K562 (cell line): ENCODE measurements around the gene SLC27A2. TPM values are rescaled to one million over a fixed set of nuclear protein-coding genes. Genes with fewer than 3 reads are reported as not detected.

Source experiments
- ATAC-seq: fragments of 200-7000 bp; cut with Tn5 transposase; 3 replicates; pipeline ENCODE4 v1.9.1; 2020; ENCODE audit warnings: moderate library complexity
- BruUV-seq: library from RNA; stranded (reverse); fragments of 400-500 nt; replicated peaks from 2 replicates; lab custom pipeline; 2021; lab: Mats Ljungman, UMichigan
- CTCF ChIA-PET: fragments of 300-600 bp; formaldehyde crosslinking; extraction: SDS; loops from one replicate; lab custom pipeline; 2021; ENCODE audit warnings: low intra/inter-chr PET ratio; lab: Yijun Ruan, JAX
- POLR2A ChIA-PET: fragments of 300-600, 350-650 bp; sonication (Branson Sonifier 250); formaldehyde crosslinking; extraction: SDS; loops from one replicate; lab custom pipeline; 2021; ENCODE audit warnings: antibody characterized with exemption, inconsistent platforms; lab: Yijun Ruan, JAX
- DNase-seq, 4 experiments: peaks; one replicate each; pipeline versions ENCODE4 v3.0.0 to v3.0.0-alpha.2; 2011 to 2018; ENCODE audit warnings: low spot score in 3 of 4, mixed read lengths in 3 of 4; ENCODE audit errors: extremely low read depth in 1 of 4
- FAIRE-seq: peaks from 2 replicates; lab custom pipeline; 2011; peaks lifted over from hg19 to GRCh38; lab: Jason Lieb, UNC
- H2AFZ ChIP-seq: 2 replicates; pipeline ENCODE4 v1.6.0; 2011; ENCODE audit warnings: low read depth, low read length, control low read depth, inconsistent platforms
- H3K27ac ChIP-seq: fragments of 200-600 bp; 3 replicates; pipeline ENCODE4 v1.8.0; 2011; ENCODE audit warnings: low read depth, mild to moderate bottlenecking, control low read depth, inconsistent platforms, low read length, moderate library complexity, mixed read lengths; ENCODE audit errors: extremely low read depth
- H3K27me3 ChIP-seq, 2 experiments: fragments of 300-600 bp in 1 of 2; 2 replicates in 1 of 2; 3 replicates in 1 of 2; pipeline versions ENCODE4 v1.6.0 to v1.8.0; 2011; ENCODE audit warnings: inconsistent platforms in 2 of 2, low read length in 2 of 2, mild to moderate bottlenecking in 1 of 2, mixed read lengths in 1 of 2, moderate library complexity in 1 of 2; ENCODE audit not compliant: control insufficient read depth in 2 of 2, insufficient read depth in 2 of 2
- H3K36me3 ChIP-seq: fragments of 300-600 bp; 3 replicates; pipeline ENCODE4 v1.8.0; 2011; ENCODE audit warnings: mild to moderate bottlenecking, low read length, inconsistent platforms; ENCODE audit not compliant: control insufficient read depth, insufficient read depth
- H3K4me1 ChIP-seq, 2 experiments: fragments of 200-600 bp in 1 of 2; replicated peaks in 1 of 2; 2 replicates in 1 of 2; 3 replicates in 1 of 2; pipeline versions ENCODE4 v1.5.1 to v1.8.0; 2011; ENCODE audit warnings: inconsistent platforms in 2 of 2, low read length in 2 of 2, mild to moderate bottlenecking in 1 of 2, mixed read lengths in 1 of 2, moderate library complexity in 1 of 2; ENCODE audit not compliant: control insufficient read depth in 2 of 2, insufficient read depth in 2 of 2
- H3K4me2 ChIP-seq: 2 replicates; pipeline ENCODE4 v1.6.1; 2011; ENCODE audit warnings: low read length, control low read depth, inconsistent platforms, mixed read lengths; ENCODE audit not compliant: insufficient read depth
- H3K4me3 ChIP-seq: fragments of 200-600 bp; sonication (generic), shearing (Covaris generic); 2 replicates; pipeline ENCODE4 v1.5.1; 2016; ENCODE audit warnings: control low read depth, inconsistent platforms
- H3K79me2 ChIP-seq: fragments of 200-600 bp; 3 replicates; pipeline ENCODE4 v1.8.0; 2011; ENCODE audit warnings: low read length, inconsistent platforms; ENCODE audit not compliant: control insufficient read depth, insufficient read depth
- H3K9ac ChIP-seq, 2 experiments: 2 replicates each; pipeline versions ENCODE4 v1.6.0 to v1.6.1; 2011; ENCODE audit warnings: low read depth in 2 of 2, low read length in 2 of 2, control low read depth in 1 of 2, inconsistent platforms in 1 of 2, mild to moderate bottlenecking in 1 of 2, mixed read lengths in 1 of 2; ENCODE audit not compliant: insufficient read depth in 1 of 2
- H3K9me1 ChIP-seq: one replicate; pipeline ENCODE4 v1.6.0; 2011; ENCODE audit warnings: inconsistent platforms, mild to moderate bottlenecking, low read length, moderate library complexity; ENCODE audit not compliant: control insufficient read depth, insufficient read depth
- H3K9me3 ChIP-seq: replicated peaks from 2 replicates; pipeline ENCODE4 v1.5.1; 2011; ENCODE audit warnings: low read depth, low read length, inconsistent platforms; ENCODE audit not compliant: control insufficient read depth, insufficient read depth
- H4K20me1 ChIP-seq: replicated peaks from 2 replicates; pipeline ENCODE4 v1.6.1; 2011; ENCODE audit warnings: low read length, inconsistent platforms, mixed read lengths; ENCODE audit not compliant: control insufficient read depth, insufficient read depth
- BRD4 ChIP-seq: fragments of 200-600 bp; sonication (generic); IDR thresholded peaks from 2 replicates; pipeline ENCODE4 v1.6.1; 2017; ENCODE audit warnings: inconsistent platforms
- CTCF ChIP-seq, 3 experiments: IDR thresholded peaks in 2 of 3; conservative IDR thresholded peaks in 1 of 3; 2 replicates each; pipeline ENCODE4 v1.5.1; 2011 to 2012; ENCODE audit warnings: low read length in 3 of 3, mild to moderate bottlenecking in 3 of 3, control low read depth in 2 of 3, improper control_type of control experiment in 1 of 3, inconsistent platforms in 1 of 3, low read depth in 1 of 3, mixed read lengths in 1 of 3, moderate library complexity in 1 of 3; ENCODE audit not compliant: insufficient read depth in 2 of 3
- EHMT2 ChIP-seq: fragments of 450-650 bp; IDR thresholded peaks from 2 replicates; pipeline ENCODE4 v1.6.1; 2018; ENCODE audit warnings: antibody characterized with exemption
- EWSR1 ChIP-seq: fragments of 450-650 bp; IDR thresholded peaks from 2 replicates; pipeline ENCODE4 v1.6.1; 2018; ENCODE audit warnings: borderline replicate concordance, mild to moderate bottlenecking, low read depth, moderate library complexity; ENCODE audit not compliant: partially characterized antibody
- GABPB2 ChIP-seq: fragments of 250-450 bp; sonication (Bioruptor Pico); conservative IDR thresholded peaks from 2 replicates; pipeline ENCODE4 v1.5.1; 2021; ENCODE audit warnings: mild to moderate bottlenecking
- MLLT1 ChIP-seq, 2 experiments: fragments of 450-650 bp; IDR thresholded peaks; 2 replicates each; pipeline ENCODE4 v1.6.1; 2016
- MTA1 ChIP-seq: fragments of 450-650 bp; IDR thresholded peaks from 2 replicates; pipeline ENCODE4 v1.6.1; 2017; ENCODE audit warnings: borderline replicate concordance
- PRMT5 ChIP-seq: sonication (generic); formaldehyde crosslinking; IDR thresholded peaks from 2 replicates; pipeline ENCODE4 v1.5.0; 2020; ENCODE audit warnings: missing genetic modification reagents
- RAD21 ChIP-seq, 2 experiments: fragments of 250-450 bp in 1 of 2; fragments of 450-650 bp in 1 of 2; sonication (Bioruptor Pico) in 1 of 2; formaldehyde crosslinking in 1 of 2; IDR thresholded peaks in 1 of 2; conservative IDR thresholded peaks in 1 of 2; 2 replicates each; pipeline versions ENCODE4 v1.4.0 to v1.8.0; 2020 to 2022; ENCODE audit warnings: mild to moderate bottlenecking in 2 of 2, moderate library complexity in 1 of 2
- RFX1 ChIP-seq: fragments of 450-650 bp; IDR thresholded peaks from 2 replicates; pipeline ENCODE4 v1.6.1; 2016; ENCODE audit warnings: mild to moderate bottlenecking, moderate library complexity
- SP2 ChIP-seq: IDR thresholded peaks from 2 replicates; pipeline ENCODE4 v1.6.1; 2011; ENCODE audit warnings: mild to moderate bottlenecking, low read depth, low read length, moderate library complexity; ENCODE audit not compliant: poor library complexity, severe bottlenecking; ENCODE audit errors: extremely low read depth
- TFAP4 ChIP-seq: sonication (generic); formaldehyde crosslinking; IDR thresholded peaks from 2 replicates; pipeline ENCODE4 v1.8.0; 2022; ENCODE audit warnings: missing genetic modification reagents, mild to moderate bottlenecking, moderate library complexity, borderline replicate concordance
- TFE3 ChIP-seq: fragments of 450-650 bp; formaldehyde crosslinking; IDR thresholded peaks from 2 replicates; pipeline ENCODE4 v1.4.0; 2020; ENCODE audit warnings: mild to moderate bottlenecking, mixed read lengths
- ZEB2 ChIP-seq: fragments of 450-650 bp; IDR thresholded peaks from 2 replicates; pipeline ENCODE4 v1.6.1; 2016
- ZNF655 ChIP-seq: fragments of 250-450 bp; sonication (Bioruptor Pico); IDR thresholded peaks from 2 replicates; pipeline ENCODE4 v1.5.0; 2021
- WGBS: fragments of 100-300 bp; shearing (Covaris generic); methylation state at CpG from one replicate; pipeline ENCODE4 v1.1.6; 2016; ENCODE audit warnings: low coverage, mixed read lengths; ENCODE audit not compliant: insufficient coverage; ENCODE audit errors: missing lambda C conversion rate; 5-methylcytosine and 5-hydroxymethylcytosine counted together
- in situ Hi-C: fragments of 300-500 bp; cut with MboI; formaldehyde crosslinking; loops from 4 replicates; pipeline ENCODE4 v1.15.0; 2018; ENCODE audit warnings: inconsistent platforms, mixed read lengths
- intact Hi-C: fragments of 100-400 bp; cut with micrococcal nuclease; formaldehyde crosslinking; loops from 2 replicates; pipeline ENCODE4 v1.14.2; 2022
- polyA plus RNA-seq, 8 experiments: library from polyadenylated mRNA; depleted of rRNA in 4 of 8; stranded (reverse) in 5 of 8; unstranded in 3 of 8; fragments of >200 nt; fragmentation: Nextera tagmentation in 2 of 8; fragmentation: Illumina TruSeq in 1 of 8; extraction: Ambion mirVana in 2 of 8; extraction: Trizol in 1 of 8; gene quantifications; 2 replicates each; pipeline versions ENCODE4 v1.2.1 to v1.2.3, GENCODE V29; 2011 to 2014; ENCODE audit warnings: inconsistent platforms in 1 of 8, missing spikeins in 1 of 8
- total RNA-seq, 7 experiments: library from RNA; depleted of rRNA in 6 of 7; stranded (reverse); fragments of >200 nt in 6 of 7; fragmentation: Illumina TruSeq in 2 of 7; extraction: Trizol in 2 of 7; gene quantifications; 2 replicates each; pipeline versions ENCODE4 v1.2.1 to v1.2.3, GENCODE V29; 2011 to 2021; ENCODE audit warnings: low replicate concordance in 1 of 7

SLC27A2 gene
- total and polyA plus RNA-seq, 9 of the 15 experiments (the other 6 are each of a cell fraction or from before 2014, with no cell fraction given), result 4.9 to 38.0 (median 22.7) TPM

GRCh38 chr15:50251638-50252182, 69.7 kb downstream of the SLC27A2 start:
- in situ Hi-C loops, result no loop called here
- intact Hi-C loops, result no loop called here
- TF ChIP-seq PRMT5 (CRISPR knock-in tag) (no peak), MLLT1 (IDR thresholded peaks at IDR 0.05) (peak in 1 of 2 experiments; percentile 59; a peak in 2 of 4 replicates), RAD21 (CRISPR knock-in tag; conservative IDR thresholded peaks at IDR 0.05 in 1 of 2, IDR thresholded peaks at IDR 0.05 in 1 of 2) (peak in 1 of 2 experiments; percentile 35; a peak in 2 of 4 replicates), TFE3 (no peak), SP2 (no peak), ZNF655 (CRISPR knock-in tag) (no peak), MTA1 (no peak), ZEB2 (no peak), EWSR1 (no peak), TFAP4 (CRISPR knock-in tag) (no peak), EHMT2 (peak; percentile 55; the same call in 1 of the 2 replicates), BRD4 (no peak), CTCF (IDR thresholded peaks at IDR 0.05 in 2 of 3, conservative IDR thresholded peaks at IDR 0.05 in 1 of 3; ENCODE audit: insufficient read depth in 2 of 3, low read depth in 1 of 3, low read length in 3 of 3) (peak in 2 of 3 experiments; percentile 34 to 47; a peak in 4 of 6 replicates), GABPB2 (CRISPR knock-in tag) (no peak), RFX1 (no peak)

More at GRCh38 chr15:50251638-50252182, 69.7 kb downstream of the SLC27A2 start:
- no peaks in the 10 kb centered on the region for H3K27me3 ChIP-seq
- no peaks in the 10 kb centered on the region for H4K20me1 ChIP-seq
- no TSS peak for BruUV-seq
- POLR2A ChIA-PET, result interaction anchor here (1.0 to 4.7 kb wide), 4 partner anchors 9 to 22 kb away, joined by 3 to 28 read pairs (median 4); no protein-coding TSS in a partner anchor
- peak; percentile 51; the same call in 2 of the 3 replicates for ATAC-seq
- no peak overlapping the region for H2AFZ ChIP-seq
- no peak for FAIRE-seq
- H3K9me1 ChIP-seq, result no peaks in the 10 kb centered on the region
- H3K9me3 ChIP-seq, result no peaks in the 10 kb centered on the region
- no peak for DNase-seq
- no peak overlapping the region for H3K27ac ChIP-seq
- H3K9ac ChIP-seq, result no peak overlapping the region
- no peaks in the 10 kb centered on the region for H3K36me3 ChIP-seq
- H3K4me1 ChIP-seq, result peaks cover 15 to 30% of the 10 kb centered on the region in 2 experiments
- H3K4me2 ChIP-seq, result no peak overlapping the region
- CTCF ChIA-PET, result no interaction called here
- no peaks in the 10 kb centered on the region for H3K79me2 ChIP-seq
- 68% methylated on average over 10 of the region's 11 CpGs for WGBS
- no peak overlapping the region for H3K4me3 ChIP-seq
